HG03039 (cell line): Measurements from ENCODE around the gene SKOR1.

Experiments used
- ATAC-seq: cut with Tn5 transposase; IDR thresholded peaks from one replicate; pipeline ENCODE4 v1.9.1; 2021; ENCODE audit warnings: mild to moderate bottlenecking, moderate library complexity; ENCODE audit not compliant: unreplicated experiment

SKOR1 gene

DNA sequence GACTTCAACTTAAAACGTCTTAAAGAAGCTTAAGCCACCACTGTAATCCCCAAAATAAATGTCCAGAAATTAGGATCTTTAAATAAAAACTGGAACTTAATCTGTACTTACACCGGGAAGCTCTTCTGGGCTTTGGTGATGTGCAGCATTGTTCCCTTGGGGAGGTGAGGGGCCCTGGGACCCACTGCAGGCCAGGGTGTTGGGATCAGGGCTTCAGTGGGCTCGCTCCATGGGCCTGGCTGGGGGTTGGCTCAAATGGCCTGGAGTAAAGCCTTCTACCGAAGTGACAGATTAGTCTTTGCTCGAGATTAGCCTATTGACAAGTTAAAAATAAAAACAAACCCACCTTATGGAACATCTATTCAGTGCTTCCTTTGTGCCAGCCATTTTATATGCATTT, 20.7 kb downstream of the SKOR1 start:
- no peak for ATAC-seq

DNA sequence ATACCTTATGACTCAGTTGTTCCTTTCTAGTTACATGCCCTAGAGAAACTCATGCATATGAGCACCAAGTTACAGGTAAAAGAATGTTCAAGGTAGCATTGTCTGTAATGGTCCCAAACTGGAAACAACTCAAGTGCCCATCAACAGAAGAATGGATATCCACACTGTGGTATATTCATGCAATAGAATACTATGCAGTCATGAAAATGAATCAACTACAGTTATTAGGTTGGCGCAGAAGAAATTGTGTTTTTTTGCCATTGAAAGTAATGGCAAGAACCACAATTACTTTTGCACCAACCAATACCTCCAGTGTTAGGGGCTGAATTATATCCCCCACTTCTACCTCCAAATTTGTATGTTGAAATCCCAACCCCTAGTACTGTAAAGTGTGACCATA, 24.2 kb downstream of the SKOR1 start:
- no peak for ATAC-seq

- no peak for ATAC-seq
Measured at GRCh38 chr15:67850336-67850735, 25.0 kb downstream of the SKOR1 start.

- ATAC-seq, result no peak
Measured at GRCh38 chr15:67850994-67851571, 25.8 kb downstream of the SKOR1 start.

DNA sequence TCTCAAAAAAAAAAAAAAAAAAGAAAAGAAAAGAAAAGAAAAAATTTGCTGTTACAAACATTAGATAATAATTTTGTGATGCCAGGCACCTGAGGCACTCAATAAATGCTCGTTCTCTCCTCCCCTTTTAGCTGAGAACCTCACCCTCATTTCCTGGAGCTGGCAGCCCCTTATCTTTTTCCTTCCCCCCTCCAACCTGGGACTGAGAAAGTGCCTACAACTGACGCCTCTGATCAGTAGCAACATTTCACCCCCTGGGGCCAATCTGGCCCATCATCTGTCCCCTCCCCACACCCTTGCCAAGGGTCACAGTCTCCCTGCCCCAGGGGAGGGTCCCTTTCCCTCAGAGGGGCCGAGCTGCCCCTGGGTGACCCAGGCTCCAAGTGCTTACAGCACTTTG, 27.1 kb downstream of the SKOR1 start:
- no peak for ATAC-seq

GRCh38 chr15:67853454-67853853, 28.1 kb downstream of the SKOR1 start:
- no peak for ATAC-seq

- ATAC-seq, result no peak
Measured at GRCh38 chr15:67854358-67854757, 29.0 kb downstream of the SKOR1 start.

DNA sequence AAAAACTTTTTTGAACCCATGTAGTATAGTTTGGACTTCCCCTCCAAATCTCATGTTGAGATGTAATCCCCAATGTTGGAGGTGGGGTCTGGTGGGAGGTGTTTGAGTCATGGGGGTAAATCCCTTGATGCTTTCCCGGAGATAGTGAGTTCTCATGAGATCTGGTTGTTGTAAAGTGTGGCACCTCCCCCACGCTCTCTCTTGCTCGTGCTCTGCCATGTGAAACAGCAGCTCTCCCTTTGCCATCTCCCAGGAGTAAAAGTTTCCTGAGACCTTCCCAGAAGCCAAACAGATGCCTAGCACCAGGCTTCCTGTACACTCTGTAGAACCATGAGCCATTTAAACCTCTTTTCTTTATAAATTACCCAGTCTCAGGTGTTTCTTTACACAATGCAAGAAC, 30.5 kb downstream of the SKOR1 start:
- ATAC-seq, result no peak

- no peak for ATAC-seq
Measured at GRCh38 chr15:67857220-67857619, 31.9 kb downstream of the SKOR1 start.

DNA sequence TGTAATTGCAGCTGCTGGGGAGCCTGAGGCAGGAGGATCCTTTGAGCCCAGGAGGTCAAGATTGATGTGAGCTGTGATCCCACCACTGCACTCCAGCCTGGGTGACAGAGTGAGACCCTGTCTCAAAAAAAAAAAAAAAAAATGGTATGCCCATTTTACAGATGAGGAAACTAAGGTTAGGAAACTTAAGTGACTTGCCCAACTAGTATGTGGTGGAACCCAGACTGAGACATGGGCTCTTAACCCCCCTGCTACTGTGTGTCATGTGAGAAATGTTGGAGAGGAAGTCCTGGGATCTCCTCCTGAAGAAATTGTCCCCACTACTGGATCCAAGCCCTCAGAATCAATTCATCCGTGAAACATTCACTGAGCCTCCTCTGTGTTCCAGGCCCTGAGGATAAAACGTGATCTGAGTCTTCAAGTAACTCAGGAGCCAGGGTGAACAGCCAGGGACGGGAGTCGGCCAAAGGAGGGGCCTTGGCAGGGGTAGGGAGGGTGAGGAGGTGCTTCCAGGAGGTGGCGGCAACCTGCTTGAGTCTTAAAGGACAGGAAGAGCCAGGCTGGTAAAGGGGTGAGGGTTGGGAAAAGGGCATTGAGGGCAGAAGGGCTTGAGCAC, 34.1 kb downstream of the SKOR1 start:
- no peak for ATAC-seq

DNA sequence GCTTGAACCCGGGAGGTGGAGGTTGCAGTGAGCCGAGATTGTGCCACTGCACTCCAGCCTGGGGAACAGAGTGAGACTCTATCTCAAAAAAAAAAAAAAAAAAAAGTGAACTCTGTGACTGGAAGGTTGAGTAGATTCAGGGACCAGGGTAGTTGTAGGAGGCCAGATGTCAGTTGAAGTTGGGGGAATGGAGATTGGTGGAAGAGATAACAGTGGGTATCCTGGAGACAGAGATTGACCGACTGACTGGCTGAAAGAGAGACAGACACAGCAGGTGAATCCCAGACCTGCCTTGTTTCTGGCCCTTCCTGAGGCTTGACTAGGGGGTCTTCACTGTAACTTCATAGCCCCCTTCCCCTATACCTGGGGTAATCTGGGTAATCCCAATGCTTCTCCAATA, 36.7 kb downstream of the SKOR1 start:
- no peak for ATAC-seq

DNA sequence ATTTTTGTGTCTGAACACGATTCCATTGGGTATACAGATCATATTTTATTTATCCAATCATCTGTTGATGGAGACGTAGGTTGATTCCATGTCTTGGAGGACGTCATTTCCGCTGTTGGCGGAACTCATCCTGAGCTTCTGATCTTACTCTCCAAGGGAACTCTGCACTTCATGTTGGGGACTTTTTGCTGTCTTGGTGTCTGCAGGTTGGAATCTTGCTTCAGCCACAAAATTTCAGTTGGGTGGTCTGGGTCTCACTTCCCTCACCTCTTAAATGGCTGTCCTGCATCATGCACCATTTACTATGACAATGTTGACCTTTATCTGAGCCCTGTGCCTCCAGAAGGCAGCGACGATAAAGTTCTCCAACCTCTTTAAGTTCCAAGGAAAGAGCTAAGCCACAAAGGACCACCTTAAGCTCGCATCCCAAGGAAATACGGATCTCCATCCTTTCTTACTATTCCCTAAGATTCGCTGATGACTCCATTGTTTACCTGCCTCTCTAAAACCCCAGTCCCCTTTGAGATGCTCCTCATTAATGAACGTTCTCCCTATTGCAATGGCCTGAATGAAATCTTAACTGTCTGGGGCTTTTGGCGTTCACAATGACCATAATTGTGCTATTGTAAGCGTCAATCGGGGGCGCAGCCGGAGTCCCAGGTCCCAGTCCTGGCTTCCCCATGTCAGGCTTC, 37.6 kb downstream of the SKOR1 start:
- ATAC-seq, result no peak

DNA sequence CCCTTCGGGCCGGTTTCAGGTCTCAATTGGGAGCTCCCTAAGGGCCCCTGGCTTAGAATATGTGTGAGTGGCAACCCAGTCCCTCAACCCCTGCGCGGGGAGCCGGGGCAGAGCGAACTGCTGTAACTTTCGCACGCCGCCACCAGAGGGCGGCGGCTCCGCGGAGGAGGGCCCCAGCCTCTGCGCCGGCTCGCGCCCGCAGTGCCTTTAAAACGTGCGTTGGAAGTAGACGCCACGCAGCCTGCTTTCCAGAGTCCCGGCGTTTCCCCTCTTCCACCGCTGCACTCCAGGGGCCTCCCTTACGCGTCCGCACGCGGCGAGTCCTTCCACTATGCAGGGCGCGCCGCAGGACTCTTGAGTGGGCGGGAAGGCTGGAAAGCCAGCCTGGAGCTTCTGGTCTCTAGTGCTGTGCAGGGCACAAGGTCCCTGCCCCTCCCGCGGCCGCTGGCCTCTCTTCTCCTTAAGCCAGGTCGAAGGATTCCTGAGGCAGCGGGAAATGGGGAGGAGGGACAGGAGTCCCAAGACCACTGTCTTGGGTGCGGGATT, 38.2 kb downstream of the SKOR1 start:
- peak; percentile 65 for ATAC-seq

DNA sequence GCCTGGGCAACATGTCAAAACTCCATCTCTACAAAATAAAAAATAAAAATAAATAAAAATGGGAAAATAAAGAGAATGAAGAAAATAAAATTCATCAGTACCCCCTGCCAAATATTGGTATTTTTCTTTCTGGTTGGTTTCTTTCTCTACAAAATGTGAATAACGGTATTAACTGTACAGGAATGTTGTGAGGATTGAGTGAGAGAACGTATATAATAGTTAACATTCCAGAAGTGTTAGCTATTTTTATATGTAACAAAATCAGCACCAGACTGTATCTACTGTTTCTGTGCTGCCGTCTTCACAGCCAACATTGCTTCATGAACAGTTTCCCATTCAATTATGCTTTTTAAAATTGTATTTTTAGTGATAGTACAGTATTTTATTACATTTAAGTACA, 40.0 kb downstream of the SKOR1 start:
- no peak for ATAC-seq

- no peak for ATAC-seq
Measured at GRCh38 chr15:67865766-67866165, 40.5 kb downstream of the SKOR1 start.

DNA sequence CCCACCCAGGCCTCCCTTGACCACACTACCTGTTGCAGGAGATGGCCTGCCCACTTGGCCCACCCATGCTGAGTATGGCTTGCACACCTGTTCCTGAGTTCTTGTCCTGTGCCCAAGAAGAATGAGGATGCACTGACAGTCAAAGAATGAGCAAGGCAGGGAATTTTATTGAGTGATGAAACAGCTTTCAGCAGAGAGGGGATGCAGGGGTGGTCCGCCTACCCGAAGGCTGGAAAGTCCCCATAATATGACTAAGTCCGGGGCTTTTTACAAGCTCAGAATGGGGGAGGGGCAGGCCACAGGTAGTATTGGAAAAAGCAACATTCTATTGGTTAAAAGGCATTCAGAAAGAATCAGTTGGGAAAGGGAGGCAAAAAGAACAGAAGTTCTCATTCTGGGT, 44.4 kb downstream of the SKOR1 start:
- ATAC-seq, result no peak

DNA sequence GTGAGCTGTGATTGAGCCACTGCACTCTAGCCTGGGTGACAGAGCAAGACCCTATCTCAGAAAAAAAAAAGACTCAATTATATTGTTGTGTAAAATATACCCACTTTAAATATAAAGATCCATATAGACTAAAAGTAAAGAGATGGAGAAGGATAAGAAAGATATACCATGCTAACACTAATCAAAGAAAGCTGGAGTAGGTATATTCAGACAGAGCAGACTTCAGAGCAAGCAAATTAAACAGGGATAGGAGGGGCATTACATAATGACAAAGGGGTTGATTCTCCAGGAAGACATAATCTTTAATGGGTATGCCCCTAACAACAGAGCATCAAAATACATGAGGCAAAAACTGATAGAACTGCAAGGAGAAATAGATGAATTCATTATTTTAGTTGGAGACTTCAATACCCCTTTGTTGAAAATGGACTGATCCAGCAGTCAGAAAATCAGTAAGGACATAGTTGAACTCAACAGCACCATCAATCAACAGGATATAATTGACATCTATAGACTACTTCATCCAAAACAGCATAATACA, 45.6 kb downstream of the SKOR1 start:
- no peak for ATAC-seq

- ATAC-seq, result no peak
Measured at GRCh38 chr15:67873777-67874176, 48.5 kb downstream of the SKOR1 start.

DNA sequence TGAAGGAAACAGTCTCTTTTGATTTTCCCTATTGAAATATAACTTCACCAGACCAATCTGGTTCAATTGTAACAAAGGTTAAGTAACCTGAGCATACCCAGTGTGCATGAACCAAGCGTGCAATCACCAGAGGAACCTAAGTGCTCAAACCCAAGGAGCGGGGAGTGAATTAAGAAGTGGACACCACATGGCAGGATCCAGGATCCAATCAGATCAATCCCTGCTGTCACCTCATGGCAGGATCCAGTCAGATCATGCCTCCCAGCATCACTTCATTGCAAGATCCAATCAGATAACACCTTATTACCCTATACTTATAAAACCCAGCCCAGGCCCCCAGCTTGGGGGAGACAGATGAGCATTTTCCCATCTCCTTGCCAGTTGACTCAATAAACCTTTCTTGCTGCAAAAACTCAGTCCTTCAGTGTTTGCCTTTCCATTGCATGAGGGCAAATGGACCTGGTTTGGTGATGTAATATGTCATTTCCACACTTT, 53.5 kb downstream of the SKOR1 start:
- no peak for ATAC-seq

GRCh38 chr15:67879440-67880129, 54.3 kb downstream of the SKOR1 start:
- ATAC-seq, result no peak

DNA sequence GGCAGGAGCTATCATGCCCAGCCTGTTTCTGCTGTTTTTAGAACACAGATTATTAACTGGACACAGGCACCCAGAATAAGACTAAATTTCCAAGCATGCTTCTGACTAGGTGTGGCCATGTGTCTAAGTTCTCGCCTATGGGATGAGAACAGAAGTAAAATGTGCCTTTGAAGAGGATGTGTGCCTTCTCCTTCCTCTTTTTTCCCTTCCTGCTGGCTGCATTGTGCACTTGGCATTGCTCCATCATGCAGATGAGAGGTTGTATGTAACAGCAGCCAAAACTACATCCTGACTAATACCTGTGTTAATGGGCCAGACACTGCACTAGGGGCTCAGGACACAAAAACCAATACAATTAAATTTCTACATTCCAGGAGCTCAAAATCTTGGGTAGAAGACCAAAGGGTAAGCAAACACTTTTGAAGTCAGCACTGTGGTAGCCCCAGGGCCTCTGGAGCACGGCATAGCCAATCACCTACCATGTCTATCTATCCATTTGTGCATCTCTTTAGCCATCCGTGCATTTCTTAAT, 55.4 kb downstream of the SKOR1 start:
- ATAC-seq, result no peak
